ENCODE data around the gene APBB1IP. TPM values are rescaled to one million over a fixed set of nuclear protein-coding genes. Genes with fewer than 3 reads are reported as not detected.
"Not testable (repeated sequence)": the region's sequence is repeated elsewhere in the genome, so short reads cannot be mapped to it uniquely, and the experiment has no call there.

APBB1IP gene
- total RNA-seq, 2 donors from 2014 or later: 44.1 to 49.7 TPM

DNA sequence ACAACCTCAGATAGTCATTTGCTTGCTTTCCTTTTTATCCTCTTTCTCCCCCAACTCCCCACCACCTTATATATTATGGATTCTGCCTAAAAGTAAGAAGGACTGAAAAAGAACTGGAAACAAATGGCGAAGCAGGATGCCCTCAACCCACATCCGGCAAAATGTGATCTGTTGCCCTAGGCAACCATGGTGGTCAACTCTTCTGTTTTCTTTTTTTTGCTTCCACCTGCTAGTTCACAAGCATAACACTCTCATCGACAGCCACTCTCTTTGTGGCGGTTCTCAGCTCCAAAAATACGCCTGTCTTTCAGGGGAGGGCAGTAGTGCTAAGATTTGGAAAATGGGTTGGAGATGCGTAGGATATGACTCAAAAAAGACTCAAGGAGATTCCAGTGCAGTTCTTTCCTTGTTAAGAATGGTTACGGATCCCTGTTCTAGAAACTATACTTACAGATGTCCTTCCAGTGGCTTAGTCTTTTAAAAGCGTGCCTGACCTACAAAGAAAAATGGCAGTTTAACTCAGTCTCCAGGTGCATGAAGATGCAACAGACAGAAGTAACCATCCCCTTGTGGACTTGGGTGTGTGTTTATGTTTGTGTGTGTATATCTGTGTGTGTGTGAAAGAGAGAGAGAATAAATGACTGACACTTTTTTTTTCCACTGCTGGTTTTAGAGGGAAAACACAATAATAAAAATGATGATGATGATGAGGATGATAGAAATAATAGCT, 10.7 kb downstream of the APBB1IP start:
- DNase-seq: peak; percentile 61 to 65
- H3K4me1 Mint-ChIP-seq (ENCODE audit: low read depth): peaks cover 85% of the 10 kb centered on the region
- H3K36me3 Mint-ChIP-seq (ENCODE audit: insufficient read depth in 2 of 2): peaks cover 14 to 30% of the 10 kb centered on the region in 2 donors
- H3K4me3 Mint-ChIP-seq: peak overlapping the region; percentile 79 to 85
- H3K27me3 Mint-ChIP-seq (ENCODE audit: low read depth): no peaks in the 10 kb centered on the region
- peak; percentile 42 to 57 for ATAC-seq (replicated peaks in 1 of 2)
- H3K27ac Mint-ChIP-seq: peak overlapping the region; percentile 95
- peaks cover 5 to 7% of the 10 kb centered on the region in 2 donors for H3K9me3 Mint-ChIP-seq

GRCh38 chr10:26449726-26450125, 11.6 kb downstream of the APBB1IP start:
- DNase-seq (no peak), ATAC-seq (replicated peaks in 1 of 2) (no peak)
- peak overlapping the region; percentile 95 for H3K27ac Mint-ChIP-seq
- H3K4me3 Mint-ChIP-seq: peak overlapping the region; percentile 79 to 85
- peaks cover 9 to 24% of the 10 kb centered on the region in 2 donors for H3K36me3 Mint-ChIP-seq (ENCODE audit: insufficient read depth in 2 of 2)
- H3K27me3 Mint-ChIP-seq (ENCODE audit: low read depth): no peaks in the 10 kb centered on the region
- H3K4me1 Mint-ChIP-seq (ENCODE audit: low read depth): peaks cover 81% of the 10 kb centered on the region
- peaks cover 5 to 7% of the 10 kb centered on the region in 2 donors for H3K9me3 Mint-ChIP-seq

DNA sequence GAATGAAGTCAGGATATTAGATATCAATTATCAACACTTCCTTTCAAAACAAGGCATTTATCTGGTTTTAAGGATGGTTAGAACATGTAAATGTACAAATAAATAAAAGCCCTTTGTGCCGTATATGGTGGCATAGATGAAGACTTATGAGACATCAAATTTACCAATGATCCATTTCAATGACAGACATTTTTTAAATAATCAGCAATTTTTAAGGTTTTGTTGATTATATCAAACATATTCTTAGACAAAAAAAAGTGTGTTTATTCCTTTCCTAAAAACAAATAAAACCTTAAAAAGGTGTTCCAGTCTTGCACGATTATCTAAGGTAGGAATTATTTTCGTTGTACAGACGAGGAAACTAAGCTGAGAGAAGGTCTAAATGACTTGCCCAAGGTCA, 13.8 kb downstream of the APBB1IP start:
- Mint-ChIP-seq H3K4me1 (ENCODE audit: low read depth) (peaks cover 83% of the 10 kb centered on the region), H3K27ac (peak overlapping the region; percentile 89), H3K36me3 (ENCODE audit: insufficient read depth in 2 of 2) (peaks cover 2 to 8% of the 10 kb centered on the region in 2 donors), H3K9me3 (no peaks in the 10 kb centered on the region), H3K27me3 (ENCODE audit: low read depth) (no peaks in the 10 kb centered on the region), H3K4me3 (no peak overlapping the region)
- DNase-seq (no peak), ATAC-seq (replicated peaks in 1 of 2) (no peak)

DNA sequence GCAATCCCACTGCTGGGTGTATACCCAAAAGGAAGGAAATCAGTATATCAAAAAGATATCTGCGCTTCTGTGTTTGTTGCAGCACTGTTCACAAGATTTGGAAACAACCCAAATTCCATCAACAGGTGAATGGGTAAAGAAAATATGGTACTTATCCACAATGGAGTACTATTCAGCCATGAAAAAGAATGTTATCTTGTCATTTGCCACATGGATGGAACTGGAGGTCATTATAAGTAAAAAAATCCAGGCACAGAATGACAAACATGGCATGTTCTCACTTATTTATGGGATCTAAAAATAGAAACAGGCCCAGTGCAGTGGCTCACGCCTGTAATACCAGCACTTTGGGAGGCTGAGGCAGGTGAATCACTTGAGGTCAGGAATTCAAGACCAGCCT, 15.7 kb downstream of the APBB1IP start:
- H3K4me1 Mint-ChIP-seq (ENCODE audit: low read depth): peaks cover 76% of the 10 kb centered on the region
- peak overlapping the region; percentile 79 for H3K27ac Mint-ChIP-seq
- H3K36me3 Mint-ChIP-seq (ENCODE audit: insufficient read depth in 2 of 2): peaks cover 3 to 17% of the 10 kb centered on the region in 2 donors
- ATAC-seq (replicated peaks in 1 of 2): no peak
- no peaks in the 10 kb centered on the region for H3K9me3 Mint-ChIP-seq
- no peak for DNase-seq
- no peak overlapping the region for H3K4me3 Mint-ChIP-seq
- H3K27me3 Mint-ChIP-seq (ENCODE audit: low read depth): no peaks in the 10 kb centered on the region

DNA sequence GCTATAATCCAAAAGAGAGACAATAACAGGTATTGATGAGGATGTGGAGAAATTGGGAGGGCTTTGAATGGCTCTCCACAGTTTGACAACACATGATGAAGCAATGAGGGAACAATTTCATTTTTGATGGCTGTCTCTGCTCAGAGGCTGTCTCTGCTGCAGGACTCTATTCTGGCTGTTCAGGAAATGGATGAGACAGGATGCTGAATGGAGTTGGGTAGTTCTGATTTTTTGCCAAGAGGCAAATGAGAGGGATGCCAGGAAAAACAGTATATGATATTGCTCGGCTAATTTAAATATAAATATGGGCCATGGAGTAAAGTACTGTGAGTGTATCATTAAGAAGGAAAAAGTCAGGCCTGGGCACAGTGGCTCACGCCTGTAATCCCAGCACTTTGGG, 16.8 kb downstream of the APBB1IP start:
- peaks cover 3 to 18% of the 10 kb centered on the region in 2 donors for H3K36me3 Mint-ChIP-seq (ENCODE audit: insufficient read depth in 2 of 2)
- H3K27me3 Mint-ChIP-seq (ENCODE audit: low read depth): no peaks in the 10 kb centered on the region
- peak in 1 of 2 donors; percentile 5 for ATAC-seq (replicated peaks in 1 of 2)
- peaks cover 66% of the 10 kb centered on the region for H3K4me1 Mint-ChIP-seq (ENCODE audit: low read depth)
- no peaks in the 10 kb centered on the region for H3K9me3 Mint-ChIP-seq
- H3K27ac Mint-ChIP-seq: peak overlapping the region; percentile 74
- H3K4me3 Mint-ChIP-seq: peak overlapping the region; percentile 57 to 76
- no peak for DNase-seq

DNA sequence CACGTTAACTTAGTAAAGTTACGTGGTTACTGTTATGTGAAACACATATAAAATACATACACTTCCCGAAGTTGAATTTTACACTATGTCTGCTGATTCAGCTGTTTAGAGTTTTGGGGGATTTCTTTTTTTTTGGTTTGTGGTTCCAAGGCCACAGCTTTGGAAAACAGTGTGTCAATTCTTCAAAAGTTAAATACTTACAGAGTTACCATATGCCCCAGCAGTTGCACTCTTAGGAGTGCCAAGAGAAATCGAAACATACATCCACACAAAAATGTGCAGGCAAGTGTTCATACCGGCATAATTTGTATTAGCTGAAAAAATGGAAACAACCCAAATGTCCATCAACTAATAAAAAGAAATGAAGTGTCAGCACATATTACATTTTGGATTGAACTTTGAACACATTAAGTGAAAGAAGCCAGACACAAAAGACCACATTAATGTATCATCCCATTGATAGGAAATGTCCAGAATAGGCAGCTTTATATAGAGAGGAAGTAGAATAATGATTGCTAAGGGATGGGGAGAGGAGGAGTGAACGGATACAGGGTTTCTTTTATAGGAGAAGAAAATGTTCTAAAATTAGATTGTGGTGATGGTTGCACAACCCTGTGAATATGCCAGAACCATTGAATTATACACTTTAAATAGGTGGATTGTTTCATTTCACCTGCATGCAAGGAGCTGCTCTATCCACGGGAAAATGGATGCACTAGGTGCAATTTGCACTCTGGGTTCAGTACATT, 17.6 kb downstream of the APBB1IP start:
- DNase-seq (no peak), ATAC-seq (replicated peaks in 1 of 2) (peak; percentile 64 to 66)
- no peaks in the 10 kb centered on the region for H3K9me3 Mint-ChIP-seq
- H3K4me1 Mint-ChIP-seq (ENCODE audit: low read depth): peaks cover 64% of the 10 kb centered on the region
- H3K27me3 Mint-ChIP-seq (ENCODE audit: low read depth): no peaks in the 10 kb centered on the region
- peak overlapping the region in 1 of 2 donors; percentile 76 for H3K4me3 Mint-ChIP-seq
- H3K27ac Mint-ChIP-seq: peak overlapping the region; percentile 74
- peaks cover 3 to 15% of the 10 kb centered on the region in 2 donors for H3K36me3 Mint-ChIP-seq (ENCODE audit: insufficient read depth in 2 of 2)

DNA sequence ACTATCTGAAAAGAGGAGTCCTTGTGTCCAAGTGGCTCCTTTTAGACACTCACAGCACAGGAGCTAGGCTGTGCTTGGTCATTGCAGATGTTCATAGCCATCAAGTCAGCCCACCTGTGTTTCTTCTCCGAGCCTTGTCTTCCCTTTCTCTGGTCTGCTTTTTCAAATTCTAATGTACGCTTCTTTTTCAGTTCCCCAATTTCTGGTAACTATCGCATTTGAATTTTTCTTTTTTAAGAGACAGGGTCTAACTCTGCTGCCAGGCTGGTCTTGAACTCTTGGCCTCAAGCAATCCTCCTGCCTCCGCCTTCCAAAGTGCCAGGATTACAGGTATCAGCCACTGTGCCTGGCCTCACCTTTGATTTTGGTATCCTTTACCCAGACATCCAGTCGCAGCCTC, 18.9 kb downstream of the APBB1IP start:
- peaks cover 58% of the 10 kb centered on the region for H3K4me1 Mint-ChIP-seq (ENCODE audit: low read depth)

GRCh38 chr10:26460736-26461135, 22.6 kb downstream of the APBB1IP start:
- DNase-seq: no peak
- H3K27ac Mint-ChIP-seq: no peak overlapping the region

More for the DNA sequence above, 18.9 kb downstream of the APBB1IP start:
- H3K4me3 Mint-ChIP-seq: peak overlapping the region in 1 of 2 donors; percentile 2
- H3K9me3 Mint-ChIP-seq: no peaks in the 10 kb centered on the region
- no peak for ATAC-seq (replicated peaks in 1 of 2)
- H3K27me3 Mint-ChIP-seq (ENCODE audit: low read depth): no peaks in the 10 kb centered on the region
- DNase-seq: no peak
- peak overlapping the region; percentile 5 for H3K27ac Mint-ChIP-seq
- peaks cover 3 to 15% of the 10 kb centered on the region in 2 donors for H3K36me3 Mint-ChIP-seq (ENCODE audit: insufficient read depth in 2 of 2)

DNA sequence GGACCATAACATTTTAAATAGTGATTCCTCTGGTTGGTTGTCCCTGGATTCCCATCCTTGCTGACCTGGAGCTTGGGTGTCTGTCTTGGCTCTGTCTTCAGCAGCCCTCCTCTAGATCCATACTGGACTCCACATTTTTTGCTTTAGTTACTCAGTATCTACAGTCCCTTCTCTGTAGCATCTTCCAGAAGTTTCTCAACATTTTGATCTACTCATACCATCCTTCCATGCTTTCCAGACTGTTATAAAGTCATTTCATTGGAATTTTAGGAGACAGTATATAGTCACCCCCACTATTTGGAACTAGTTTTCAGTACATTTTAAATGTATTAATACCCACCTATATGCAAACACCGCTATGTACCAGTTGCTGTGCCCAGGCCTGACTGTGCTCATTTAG, 25.8 kb downstream of the APBB1IP start:
- peaks cover 68% of the 10 kb centered on the region for H3K4me1 Mint-ChIP-seq (ENCODE audit: low read depth)
- H3K27ac Mint-ChIP-seq: peak overlapping the region; percentile 13
- H3K4me3 Mint-ChIP-seq: no peak overlapping the region

More at GRCh38 chr10:26460736-26461135, 22.6 kb downstream of the APBB1IP start:
- no peak overlapping the region for H3K4me3 Mint-ChIP-seq
- H3K4me1 Mint-ChIP-seq (ENCODE audit: low read depth): peaks cover 57% of the 10 kb centered on the region
- H3K36me3 Mint-ChIP-seq (ENCODE audit: insufficient read depth in 2 of 2): peaks cover 8 to 23% of the 10 kb centered on the region in 2 donors
- ATAC-seq (replicated peaks in 1 of 2): no peak
- no peaks in the 10 kb centered on the region for H3K9me3 Mint-ChIP-seq
- H3K27me3 Mint-ChIP-seq (ENCODE audit: low read depth): no peaks in the 10 kb centered on the region

DNA sequence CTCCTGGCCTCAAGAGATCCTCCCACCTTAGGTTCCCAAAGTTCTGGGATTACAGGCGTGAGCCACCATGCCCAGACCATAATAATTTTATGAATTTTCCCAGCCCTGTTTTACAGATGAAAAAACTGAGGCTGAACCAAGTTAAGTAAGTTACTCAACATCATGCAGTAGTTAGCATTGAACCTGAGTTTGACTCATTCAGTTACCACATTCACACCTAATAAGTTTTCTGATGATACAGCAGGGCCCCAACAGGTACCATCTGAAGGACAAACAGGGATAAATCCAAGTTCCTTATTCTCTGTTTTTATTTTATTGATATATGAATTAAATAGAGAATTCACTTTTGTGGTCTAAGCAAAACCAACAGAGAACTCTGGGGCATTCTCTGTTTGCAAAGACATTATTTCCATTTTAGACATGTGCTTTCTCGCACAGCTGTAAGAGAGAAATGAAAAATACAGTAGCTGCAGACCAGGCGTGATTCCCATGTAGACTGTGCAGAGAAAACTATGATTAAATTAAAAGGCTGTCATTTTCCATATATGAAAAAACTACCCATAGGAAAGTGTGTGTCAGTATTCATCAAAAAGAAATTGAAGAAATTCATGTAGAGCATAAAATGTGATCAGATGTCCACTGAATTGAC, 26.6 kb downstream of the APBB1IP start:
- no peak overlapping the region for H3K4me3 Mint-ChIP-seq
- peaks cover 6 to 25% of the 10 kb centered on the region in 2 donors for H3K36me3 Mint-ChIP-seq (ENCODE audit: insufficient read depth in 2 of 2)
- H3K27me3 Mint-ChIP-seq (ENCODE audit: low read depth): no peaks in the 10 kb centered on the region
- no peak overlapping the region for H3K27ac Mint-ChIP-seq
- DNase-seq (no peak), ATAC-seq (replicated peaks in 1 of 2) (no peak)
- H3K9me3 Mint-ChIP-seq: no peaks in the 10 kb centered on the region
- peaks cover 76% of the 10 kb centered on the region for H3K4me1 Mint-ChIP-seq (ENCODE audit: low read depth)

More for the DNA sequence above, 25.8 kb downstream of the APBB1IP start:
- ATAC-seq (replicated peaks in 1 of 2) (no peak), DNase-seq (no peak)
- Mint-ChIP-seq H3K36me3 (ENCODE audit: insufficient read depth in 2 of 2) (peaks cover 6 to 26% of the 10 kb centered on the region in 2 donors), H3K27me3 (ENCODE audit: low read depth) (no peaks in the 10 kb centered on the region), H3K9me3 (no peaks in the 10 kb centered on the region)

- DNase-seq; H3K4me3 Mint-ChIP-seq; ATAC-seq (replicated peaks in 1 of 2); H3K27me3 Mint-ChIP-seq (ENCODE audit: low read depth); H3K9me3 Mint-ChIP-seq: not testable (repeated sequence)
- H3K4me1 Mint-ChIP-seq (ENCODE audit: low read depth): peaks cover 83% of the 10 kb centered on the region
- peak overlapping the region; percentile 28 for H3K27ac Mint-ChIP-seq
- peaks cover 8 to 25% of the 10 kb centered on the region in 2 donors for H3K36me3 Mint-ChIP-seq (ENCODE audit: insufficient read depth in 2 of 2)
Measured at GRCh38 chr10:26466531-26466930, 28.4 kb downstream of the APBB1IP start.

GRCh38 chr10:26467639-26468038, 29.5 kb downstream of the APBB1IP start:
- peaks cover 93% of the 10 kb centered on the region for H3K4me1 Mint-ChIP-seq (ENCODE audit: low read depth)
- peak overlapping the region; percentile 66 for H3K27ac Mint-ChIP-seq
- no peaks in the 10 kb centered on the region for H3K27me3 Mint-ChIP-seq (ENCODE audit: low read depth)
- H3K36me3 Mint-ChIP-seq (ENCODE audit: insufficient read depth in 2 of 2): peaks cover 8 to 20% of the 10 kb centered on the region in 2 donors
- peak; percentile 87 to 90 for ATAC-seq (replicated peaks in 1 of 2)
- no peak for DNase-seq
- peak overlapping the region; percentile 47 to 76 for H3K4me3 Mint-ChIP-seq
- H3K9me3 Mint-ChIP-seq: no peaks in the 10 kb centered on the region

- Mint-ChIP-seq H3K4me1 (ENCODE audit: low read depth) (peaks cover 92% of the 10 kb centered on the region), H3K36me3 (ENCODE audit: insufficient read depth in 2 of 2) (peaks cover 4 to 16% of the 10 kb centered on the region in 2 donors), H3K27ac (no peak overlapping the region), H3K4me3 (peak overlapping the region; percentile 39 to 76), H3K9me3 (no peaks in the 10 kb centered on the region), H3K27me3 (ENCODE audit: low read depth) (no peaks in the 10 kb centered on the region)
- ATAC-seq (replicated peaks in 1 of 2) (no peak), DNase-seq (no peak)
Measured at GRCh38 chr10:26468291-26468690, 30.1 kb downstream of the APBB1IP start.
